IgD-negative memory B cell (primary cell): ENCODE results near the gene ACE. TPM values are rescaled to one million over a fixed set of nuclear protein-coding genes. Genes with fewer than 3 reads are reported as not detected.

Experiments
- H3K27ac Mint-ChIP-seq, 3 donors: one replicate each; pipeline ENCODE4 v1.8.0; 2020 to 2022; ENCODE audit warnings: mild to moderate bottlenecking in 3 of 3, mixed read lengths in 3 of 3, moderate library complexity in 1 of 3
- H3K27me3 Mint-ChIP-seq: one replicate; pipeline ENCODE4 v1.8.0; 2021; ENCODE audit warnings: mixed read lengths
- H3K36me3 Mint-ChIP-seq: one replicate; pipeline ENCODE4 v1.8.0; 2020; ENCODE audit warnings: mild to moderate bottlenecking, mixed read lengths
- H3K4me1 Mint-ChIP-seq, 3 donors: one replicate each; pipeline ENCODE4 v1.8.0; 2020 to 2022; ENCODE audit warnings: mixed read lengths in 3 of 3, mild to moderate bottlenecking in 1 of 3
- H3K4me3 Mint-ChIP-seq, 4 donors: one replicate each; pipeline ENCODE4 v1.8.0; 2020 to 2022; ENCODE audit warnings: mild to moderate bottlenecking in 4 of 4, mixed read lengths in 4 of 4, moderate library complexity in 3 of 4
- H3K9me3 Mint-ChIP-seq, 3 donors: one replicate each; pipeline ENCODE4 v1.8.0; 2020 to 2021; ENCODE audit warnings: mixed read lengths in 3 of 3, mild to moderate bottlenecking in 1 of 3
- polyA plus RNA-seq: library from polyadenylated mRNA; unstranded; fragments of 300-500 nt; fragmentation: Illumina TruSeq; gene quantifications from one replicate; pipeline ENCODE4 v1.2.3, GENCODE V29; 2021

ACE gene
- polyA plus RNA-seq, 1 donor from 2014 or later, result 2.0 TPM

- no peaks in the 10 kb centered on the region for H3K9me3 Mint-ChIP-seq
- peaks cover 5 to 11% (median 7%) of the 10 kb centered on the region in 3 donors for H3K4me1 Mint-ChIP-seq
- peaks cover 5% of the 10 kb centered on the region for H3K27me3 Mint-ChIP-seq
- peaks cover 4% of the 10 kb centered on the region for H3K36me3 Mint-ChIP-seq
- no peak overlapping the region for H3K27ac Mint-ChIP-seq
- H3K4me3 Mint-ChIP-seq, result peak overlapping the region in 1 of 4 donors; percentile 71
Observed at GRCh38 chr17:63487014-63487339, 10.1 kb downstream of the ACE start.

GRCh38 chr17:63488851-63489250 is 12.0 kb downstream of the ACE start:
- Mint-ChIP-seq H3K27ac (peak overlapping the region in 1 of 3 donors; percentile 39), H3K4me3 (no peak overlapping the region), H3K27me3 (no peaks in the 10 kb centered on the region), H3K9me3 (no peaks in the 10 kb centered on the region), H3K4me1 (peaks cover 5 to 11% (median 7%) of the 10 kb centered on the region in 3 donors), H3K36me3 (peaks cover 2% of the 10 kb centered on the region)

GRCh38 chr17:63489291-63489690 is 12.4 kb downstream of the ACE start:
- H3K27me3 Mint-ChIP-seq, result no peaks in the 10 kb centered on the region
- H3K4me3 Mint-ChIP-seq, result no peak overlapping the region
- H3K4me1 Mint-ChIP-seq, result peaks cover 5 to 11% (median 7%) of the 10 kb centered on the region in 3 donors
- peak overlapping the region in 1 of 3 donors; percentile 39 for H3K27ac Mint-ChIP-seq
- no peaks in the 10 kb centered on the region for H3K9me3 Mint-ChIP-seq
- H3K36me3 Mint-ChIP-seq, result peaks cover 2% of the 10 kb centered on the region

GRCh38 chr17:63490329-63490728 is 13.5 kb downstream of the ACE start:
- H3K4me1 Mint-ChIP-seq, result peaks cover 5 to 11% (median 7%) of the 10 kb centered on the region in 3 donors

GRCh38 chr17:63490858-63491400 is 14.1 kb downstream of the ACE start:
- Mint-ChIP-seq H3K27ac (no peak overlapping the region), H3K4me1 (peaks cover 3 to 9% (median 7%) of the 10 kb centered on the region in 3 donors), H3K27me3 (no peaks in the 10 kb centered on the region), H3K4me3 (no peak overlapping the region), H3K9me3 (no peaks in the 10 kb centered on the region), H3K36me3 (peaks cover 2% of the 10 kb centered on the region)

More at GRCh38 chr17:63490329-63490728, 13.5 kb downstream of the ACE start:
- Mint-ChIP-seq H3K27ac (no peak overlapping the region), H3K4me3 (no peak overlapping the region), H3K9me3 (no peaks in the 10 kb centered on the region), H3K27me3 (no peaks in the 10 kb centered on the region), H3K36me3 (peaks cover 2% of the 10 kb centered on the region)

- Mint-ChIP-seq H3K4me3 (no peak overlapping the region), H3K4me1 (peaks cover 0 to 4% (median 4%) of the 10 kb centered on the region in 3 donors), H3K27ac (no peak overlapping the region), H3K9me3 (no peaks in the 10 kb centered on the region), H3K27me3 (no peaks in the 10 kb centered on the region), H3K36me3 (peaks cover 1% of the 10 kb centered on the region)
Observed at GRCh38 chr17:63491413-63491812, 14.6 kb downstream of the ACE start.

- H3K4me1 Mint-ChIP-seq, result peaks cover 0 to 4% (median 0%) of the 10 kb centered on the region in 3 donors
- no peaks in the 10 kb centered on the region for H3K9me3 Mint-ChIP-seq
- H3K27me3 Mint-ChIP-seq, result no peaks in the 10 kb centered on the region
- H3K4me3 Mint-ChIP-seq, result no peak overlapping the region
- no peaks in the 10 kb centered on the region for H3K36me3 Mint-ChIP-seq
- H3K27ac Mint-ChIP-seq, result no peak overlapping the region
Observed at GRCh38 chr17:63491977-63492618, 15.2 kb downstream of the ACE start.

- H3K27ac Mint-ChIP-seq, result no peak overlapping the region
- no peaks in the 10 kb centered on the region for H3K4me1 Mint-ChIP-seq
- H3K27me3 Mint-ChIP-seq, result no peaks in the 10 kb centered on the region
- H3K9me3 Mint-ChIP-seq, result no peaks in the 10 kb centered on the region
- no peak overlapping the region for H3K4me3 Mint-ChIP-seq
- no peaks in the 10 kb centered on the region for H3K36me3 Mint-ChIP-seq
Observed at GRCh38 chr17:63492940-63493339, 16.1 kb downstream of the ACE start.

GRCh38 chr17:63493411-63493810 is 16.6 kb downstream of the ACE start:
- Mint-ChIP-seq H3K36me3 (no peaks in the 10 kb centered on the region), H3K4me1 (no peaks in the 10 kb centered on the region), H3K27me3 (no peaks in the 10 kb centered on the region), H3K9me3 (no peaks in the 10 kb centered on the region), H3K27ac (no peak overlapping the region), H3K4me3 (no peak overlapping the region)

- H3K4me1 Mint-ChIP-seq, result no peaks in the 10 kb centered on the region
- no peak overlapping the region for H3K27ac Mint-ChIP-seq
- no peak overlapping the region for H3K4me3 Mint-ChIP-seq
- H3K27me3 Mint-ChIP-seq, result peaks cover 3% of the 10 kb centered on the region
- H3K36me3 Mint-ChIP-seq, result no peaks in the 10 kb centered on the region
- no peaks in the 10 kb centered on the region for H3K9me3 Mint-ChIP-seq
Observed at GRCh38 chr17:63494300-63494928, 17.6 kb downstream of the ACE start.

GRCh38 chr17:63495491-63495890 is 18.6 kb downstream of the ACE start:
- Mint-ChIP-seq H3K9me3 (no peaks in the 10 kb centered on the region), H3K4me3 (no peak overlapping the region), H3K4me1 (no peaks in the 10 kb centered on the region), H3K27me3 (peaks cover 5% of the 10 kb centered on the region), H3K36me3 (no peaks in the 10 kb centered on the region), H3K27ac (no peak overlapping the region)

GRCh38 chr17:63496177-63496576 is 19.3 kb downstream of the ACE start:
- no peak overlapping the region for H3K4me3 Mint-ChIP-seq
- no peaks in the 10 kb centered on the region for H3K36me3 Mint-ChIP-seq
- H3K4me1 Mint-ChIP-seq, result no peaks in the 10 kb centered on the region
- peaks cover 8% of the 10 kb centered on the region for H3K27me3 Mint-ChIP-seq
- H3K9me3 Mint-ChIP-seq, result no peaks in the 10 kb centered on the region
- no peak overlapping the region for H3K27ac Mint-ChIP-seq

- Mint-ChIP-seq H3K27me3 (peaks cover 8% of the 10 kb centered on the region), H3K4me3 (no peak overlapping the region), H3K9me3 (no peaks in the 10 kb centered on the region), H3K4me1 (no peaks in the 10 kb centered on the region), H3K36me3 (no peaks in the 10 kb centered on the region), H3K27ac (no peak overlapping the region)
Observed at GRCh38 chr17:63496663-63497400, 20.0 kb downstream of the ACE start.

- H3K27ac Mint-ChIP-seq, result no peak overlapping the region
- no peaks in the 10 kb centered on the region for H3K36me3 Mint-ChIP-seq
- no peak overlapping the region for H3K4me3 Mint-ChIP-seq
- H3K9me3 Mint-ChIP-seq, result no peaks in the 10 kb centered on the region
- peaks cover 8% of the 10 kb centered on the region for H3K27me3 Mint-ChIP-seq
- no peaks in the 10 kb centered on the region for H3K4me1 Mint-ChIP-seq
Observed at GRCh38 chr17:63497708-63498483, 21.0 kb downstream of the ACE start.
